Measurements from ENCODE around the gene PATJ. TPM values are rescaled to one million over a fixed set of nuclear protein-coding genes. Genes with fewer than 3 reads are reported as not detected.
"Not testable (repeated sequence)": the region's sequence is repeated elsewhere in the genome, so short reads cannot be mapped to it uniquely, and the experiment has no call there.

PATJ gene
- total RNA-seq, 1 experiment from 2014 or later: 47.3 TPM

DNA sequence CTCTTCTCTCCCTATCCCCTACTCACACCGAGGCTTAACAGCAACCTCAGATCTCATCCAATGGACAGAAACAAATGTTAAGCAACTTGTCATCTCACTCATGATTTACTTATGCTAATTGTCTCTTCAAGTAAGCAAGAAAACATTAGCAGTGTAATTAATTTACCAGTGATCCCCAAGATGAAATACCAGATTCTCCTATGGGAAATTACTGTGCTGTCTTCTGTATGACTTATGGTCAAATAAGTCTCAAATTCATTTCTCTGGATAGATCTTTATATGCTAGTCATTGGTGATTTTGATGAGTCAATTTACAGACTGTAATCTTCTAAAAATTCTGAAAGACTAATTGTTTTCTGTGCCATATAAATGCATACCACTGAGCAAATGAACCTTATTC is 419.4 kb downstream of the PATJ start:
- H2BK5ac ChIP-seq (ENCODE audit: insufficient read length, low read length): no peak overlapping the region
- no peak overlapping the region for H4K8ac ChIP-seq (replicated peaks; ENCODE audit: insufficient read length, low read depth, low read length)
- no peak overlapping the region for H3K56ac ChIP-seq (ENCODE audit: insufficient read length, low read depth, low read length)
- no peaks in the 10 kb centered on the region for H3K79me1 ChIP-seq (ENCODE audit: insufficient read depth, low read depth, low read length, poor library complexity, severe bottlenecking)
- H3T11ph ChIP-seq (ENCODE audit: low read length): no peak overlapping the region
- Mint-ChIP-seq H3K9me3 (no peaks in the 10 kb centered on the region), H3K4me1 (no peaks in the 10 kb centered on the region), H3K27ac (no peak overlapping the region), H3K4me3 (no peak overlapping the region), H3K27me3 (ENCODE audit: low read depth) (no peaks in the 10 kb centered on the region), H3K36me3 (ENCODE audit: insufficient read depth in 1 of 3, low read depth in 3 of 3) (peaks cover 0 to 3% (median 0%) of the 10 kb centered on the region in 3 experiments; a peak in 3 of 7 replicates)
- H2AFZ ChIP-seq (ENCODE audit: low read length): no peak overlapping the region
- no peaks in the 10 kb centered on the region for H3K4me1 ChIP-seq (ENCODE audit: insufficient read depth, low read length)
- no CpG with 5 or more reads among the region's 1 CpG for WGBS (ENCODE audit: extremely low coverage, insufficient read length, low lambda C conversion rate)
- no peak overlapping the region for H4K91ac ChIP-seq (ENCODE audit: insufficient read length, low read depth, low read length)
- no peaks in the 10 kb centered on the region for H3K27me3 ChIP-seq (ENCODE audit: insufficient read depth, low read length)
- no peaks in the 10 kb centered on the region for H3K23me2 ChIP-seq (ENCODE audit: insufficient read length, low read depth, low read length, poor library complexity, severe bottlenecking)
- H2BK12ac ChIP-seq (ENCODE audit: insufficient read length, low read depth, low read length): no peak overlapping the region
- DNase-seq: no peak
- H2BK120ac ChIP-seq (ENCODE audit: low read depth, low read length, poor library complexity, severe bottlenecking): no peak overlapping the region
- H3K9me3 ChIP-seq (ENCODE audit: control insufficient read depth, low read depth, low read length): no peaks in the 10 kb centered on the region
- no peak overlapping the region for H4K5ac ChIP-seq (ENCODE audit: insufficient read length, low read depth, low read length)
- no peak for TF ChIP-seq CTCF (conservative IDR thresholded peaks at IDR 0.05)
- no peak overlapping the region for H2BK15ac ChIP-seq (ENCODE audit: low read depth, low read length)
- H3K18ac ChIP-seq (ENCODE audit: insufficient read length, low read depth, low read length): no peak overlapping the region
- H3K27ac ChIP-seq (ENCODE audit: insufficient read length, low read depth, low read length): no peak overlapping the region
- no peaks in the 10 kb centered on the region for H3K79me2 ChIP-seq (ENCODE audit: insufficient read depth, low read length)
- H3K4ac ChIP-seq (ENCODE audit: low read depth, low read length): no peak overlapping the region
- H3K4me2 ChIP-seq (ENCODE audit: insufficient read depth, insufficient read length, low read length): no peak overlapping the region
- no peaks in the 10 kb centered on the region for H4K20me1 ChIP-seq (ENCODE audit: control insufficient read depth, insufficient read depth, insufficient read length)
- no peak overlapping the region for H2BK20ac ChIP-seq (ENCODE audit: low read depth, low read length, poor library complexity, severe bottlenecking)
- H3K9ac ChIP-seq (ENCODE audit: extremely low read depth, insufficient read length, low read length): no peak overlapping the region
- H3K23ac ChIP-seq (ENCODE audit: insufficient read length, low read depth, low read length): no peak overlapping the region
- no peak overlapping the region for H3K14ac ChIP-seq (ENCODE audit: insufficient read depth, low read length)
- no peak overlapping the region for H2AK5ac ChIP-seq (ENCODE audit: insufficient read length, low read length)

GRCh38 chr1:62170380-62170779 is 428.1 kb downstream of the PATJ start:
- H3K23ac ChIP-seq (ENCODE audit: insufficient read length, low read depth, low read length); H3K9ac ChIP-seq (ENCODE audit: extremely low read depth, insufficient read length, low read length); H3K27me3 ChIP-seq (ENCODE audit: insufficient read depth, low read length); H3K4ac ChIP-seq (ENCODE audit: low read depth, low read length); H2BK5ac ChIP-seq (ENCODE audit: insufficient read length, low read length); H4K20me1 ChIP-seq (ENCODE audit: control insufficient read depth, insufficient read depth, insufficient read length); H3K9me3 Mint-ChIP-seq; H3K4me2 ChIP-seq (ENCODE audit: insufficient read depth, insufficient read length, low read length); H4K5ac ChIP-seq (ENCODE audit: insufficient read length, low read depth, low read length); H3K27ac Mint-ChIP-seq; H3K79me1 ChIP-seq (ENCODE audit: insufficient read depth, low read depth, low read length, poor library complexity, severe bottlenecking); H4K91ac ChIP-seq (ENCODE audit: insufficient read length, low read depth, low read length); DNase-seq; H3K79me2 ChIP-seq (ENCODE audit: insufficient read depth, low read length); H3K4me1 ChIP-seq (ENCODE audit: insufficient read depth, low read length); H2BK15ac ChIP-seq (ENCODE audit: low read depth, low read length); H3K18ac ChIP-seq (ENCODE audit: insufficient read length, low read depth, low read length); H4K8ac ChIP-seq (replicated peaks; ENCODE audit: insufficient read length, low read depth, low read length); H2BK20ac ChIP-seq (ENCODE audit: low read depth, low read length, poor library complexity, severe bottlenecking); H2BK12ac ChIP-seq (ENCODE audit: insufficient read length, low read depth, low read length); H2AFZ ChIP-seq (ENCODE audit: low read length); H3K23me2 ChIP-seq (ENCODE audit: insufficient read length, low read depth, low read length, poor library complexity, severe bottlenecking); H3K56ac ChIP-seq (ENCODE audit: insufficient read length, low read depth, low read length); H2AK5ac ChIP-seq (ENCODE audit: insufficient read length, low read length); H3K14ac ChIP-seq (ENCODE audit: insufficient read depth, low read length); H2BK120ac ChIP-seq (ENCODE audit: low read depth, low read length, poor library complexity, severe bottlenecking); H3K4me3 Mint-ChIP-seq; H3K36me3 Mint-ChIP-seq (ENCODE audit: insufficient read depth in 1 of 3, low read depth in 3 of 3); H3K9me3 ChIP-seq (ENCODE audit: control insufficient read depth, low read depth, low read length); H3K27ac ChIP-seq (ENCODE audit: insufficient read length, low read depth, low read length); H3K27me3 Mint-ChIP-seq (ENCODE audit: low read depth); H3T11ph ChIP-seq (ENCODE audit: low read length): not testable (repeated sequence)
- no CpG with 5 or more reads among the region's 10 CpGs for WGBS (ENCODE audit: extremely low coverage, insufficient read length, low lambda C conversion rate)
- H3K4me1 Mint-ChIP-seq: peaks cover 17 to 23% of the 10 kb centered on the region in 2 experiments

Measured in H9 (cell line).